SK-N-SH treated with all-trans-retinoic acid at 6 μM for 48 hours (cell line): ENCODE data around the gene ZNF646.

Experiments
- ARNTL ChIP-seq: fragments of 450-650 bp; formaldehyde crosslinking; IDR thresholded peaks from 2 replicates; pipeline ENCODE4 v1.5.0; 2020; ENCODE audit warnings: low read depth, mild to moderate bottlenecking, moderate library complexity, borderline replicate concordance
- RARB ChIP-seq: fragments of 250-450 bp; sonication (Bioruptor Pico); IDR thresholded peaks from 2 replicates; pipeline ENCODE4 v1.8.0; 2021; ENCODE audit warnings: mild to moderate bottlenecking, moderate library complexity
- ZFP3 ChIP-seq: fragments of 250-450 bp; sonication (Bioruptor Pico); IDR thresholded peaks from 2 replicates; pipeline ENCODE4 v1.5.0; 2020; ENCODE audit warnings: mild to moderate bottlenecking, moderate library complexity
- TF ChIP-seq, protein P1 (sequence below): fragments of 250-450 bp; sonication (Bioruptor Pico); IDR thresholded peaks from 2 replicates; pipeline ENCODE4 v1.5.1; 2020; ENCODE audit warnings: low read depth, mild to moderate bottlenecking, moderate library complexity
- TF ChIP-seq, protein P2 (sequence below): fragments of 250-450 bp; sonication (Bioruptor Pico); IDR thresholded peaks from 2 replicates; pipeline ENCODE4 v1.8.0; 2021; ENCODE audit warnings: low read depth, mild to moderate bottlenecking, moderate library complexity, borderline replicate concordance

DNA sequence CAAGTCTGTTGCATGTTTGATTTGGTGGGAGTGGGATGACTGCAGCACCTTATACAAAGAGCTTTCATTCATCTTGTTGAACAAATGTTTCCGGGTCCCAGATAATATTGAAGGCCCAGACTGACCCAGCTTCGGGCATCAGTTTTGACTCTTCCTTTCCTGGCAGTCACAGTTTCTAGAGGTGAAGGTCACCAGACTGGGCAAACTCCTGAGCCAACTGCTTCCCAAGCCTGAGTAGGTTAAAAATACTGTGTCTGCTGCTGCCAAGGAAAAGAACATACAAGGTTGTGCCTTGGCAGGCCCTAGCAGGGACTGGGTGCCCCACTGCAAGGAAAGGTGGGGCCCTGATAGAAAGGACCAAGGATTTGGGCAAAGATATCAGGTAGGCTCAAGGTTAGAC lies 38.5 kb downstream of the ZNF646 start:
- TF ChIP-seq ARNTL (no peak), ZFP3 (no peak), RARB (CRISPR knock-in tag) (no peak)
- TF ChIP-seq, protein P1, sequence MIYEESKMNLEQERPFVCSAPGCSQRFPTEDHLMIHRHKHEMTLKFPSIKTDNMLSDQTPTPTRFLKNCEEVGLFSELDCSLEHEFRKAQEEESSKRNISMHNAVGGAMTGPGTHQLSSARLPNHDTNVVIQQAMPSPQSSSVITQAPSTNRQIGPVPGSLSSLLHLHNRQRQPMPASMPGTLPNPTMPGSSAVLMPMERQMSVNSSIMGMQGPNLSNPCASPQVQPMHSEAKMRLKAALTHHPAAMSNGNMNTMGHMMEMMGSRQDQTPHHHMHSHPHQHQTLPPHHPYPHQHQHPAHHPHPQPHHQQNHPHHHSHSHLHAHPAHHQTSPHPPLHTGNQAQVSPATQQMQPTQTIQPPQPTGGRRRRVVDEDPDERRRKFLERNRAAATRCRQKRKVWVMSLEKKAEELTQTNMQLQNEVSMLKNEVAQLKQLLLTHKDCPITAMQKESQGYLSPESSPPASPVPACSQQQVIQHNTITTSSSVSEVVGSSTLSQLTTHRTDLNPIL: no peak
- TF ChIP-seq, protein P2, sequence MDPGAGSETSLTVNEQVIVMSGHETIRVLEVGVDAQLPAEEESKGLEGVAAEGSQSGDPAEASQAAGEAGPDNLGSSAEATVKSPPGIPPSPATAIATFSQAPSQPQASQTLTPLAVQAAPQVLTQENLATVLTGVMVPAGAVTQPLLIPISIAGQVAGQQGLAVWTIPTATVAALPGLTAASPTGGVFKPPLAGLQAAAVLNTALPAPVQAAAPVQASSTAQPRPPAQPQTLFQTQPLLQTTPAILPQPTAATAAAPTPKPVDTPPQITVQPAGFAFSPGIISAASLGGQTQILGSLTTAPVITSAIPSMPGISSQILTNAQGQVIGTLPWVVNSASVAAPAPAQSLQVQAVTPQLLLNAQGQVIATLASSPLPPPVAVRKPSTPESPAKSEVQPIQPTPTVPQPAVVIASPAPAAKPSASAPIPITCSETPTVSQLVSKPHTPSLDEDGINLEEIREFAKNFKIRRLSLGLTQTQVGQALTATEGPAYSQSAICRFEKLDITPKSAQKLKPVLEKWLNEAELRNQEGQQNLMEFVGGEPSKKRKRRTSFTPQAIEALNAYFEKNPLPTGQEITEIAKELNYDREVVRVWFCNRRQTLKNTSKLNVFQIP: no peak
